Skin epidermis (tissue), 12 donors: ENCODE measurements around the gene ZNF496.

Experiments
- H3K27ac ChIP-seq, 21 experiments: fragments of 200-600 bp; sonication (generic) in 11 of 21; one replicate each; pipeline ENCODE4 v1.5.0; 2020; ENCODE audit warnings: mild to moderate bottlenecking in 3 of 21, inconsistent platforms in 2 of 21, moderate library complexity in 2 of 21
- H3K4me3 ChIP-seq, 7 experiments: fragments of 200-600 bp; sonication (generic) in 2 of 7; one replicate each; pipeline ENCODE4 v1.5.0; 2020; ENCODE audit warnings: inconsistent platforms in 2 of 7, mild to moderate bottlenecking in 2 of 7, moderate library complexity in 1 of 7

The ZNF496 gene

DNA sequence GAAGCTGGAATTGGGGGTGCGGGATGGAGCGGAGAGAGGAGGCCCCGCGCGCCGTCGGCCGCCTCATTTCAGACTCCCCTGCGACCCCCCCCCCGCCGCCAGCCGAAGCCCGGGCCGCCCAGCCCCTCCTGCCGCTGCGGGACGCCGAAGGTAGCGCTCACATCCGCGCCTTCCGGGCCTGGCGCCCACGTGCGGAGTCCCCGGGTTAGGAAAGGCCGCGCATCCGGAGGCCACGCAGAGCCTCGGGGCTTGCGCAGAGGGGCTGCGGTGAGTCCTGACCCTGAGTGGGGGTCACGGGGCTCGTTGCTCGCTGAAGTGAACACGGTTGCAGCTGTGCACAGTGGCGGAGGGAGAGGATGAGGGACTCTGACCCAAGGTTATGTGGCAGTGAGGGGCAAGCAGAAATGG, 552 bp upstream of the ZNF496 start:
- H3K27ac ChIP-seq: peak overlapping the region; percentile 65 to 98 (median 89)

GRCh38 chr1:247331172-247331524, 519 bp downstream of the ZNF496 start:
- H3K4me3 ChIP-seq: peak overlapping the region; percentile 86 to 99 (median 96)
- H3K27ac ChIP-seq: peak overlapping the region; percentile 77 to 98 (median 89)

More for the DNA sequence above, 552 bp upstream of the ZNF496 start:
- H3K4me3 ChIP-seq: peak overlapping the region; percentile 86 to 99 (median 96)

GRCh38 chr1:247330548-247331171, 1.0 kb downstream of the ZNF496 start:
- H3K27ac ChIP-seq: peak overlapping the region in 19 of 21 experiments; percentile 83 to 98 (median 89)

GRCh38 chr1:247329097-247329617, 2.5 kb downstream of the ZNF496 start:
- H3K4me3 ChIP-seq: no peak overlapping the region

More at GRCh38 chr1:247330548-247331171, 1.0 kb downstream of the ZNF496 start:
- H3K4me3 ChIP-seq: peak overlapping the region; percentile 86 to 99 (median 96)

GRCh38 chr1:247328311-247328710, 3.4 kb downstream of the ZNF496 start:
- Histone ChIP-seq H3K27ac (no peak overlapping the region), H3K4me3 (no peak overlapping the region)

More at GRCh38 chr1:247329097-247329617, 2.5 kb downstream of the ZNF496 start:
- H3K27ac ChIP-seq: no peak overlapping the region

GRCh38 chr1:247326411-247327130, 5.1 kb downstream of the ZNF496 start:
- Histone ChIP-seq H3K27ac (no peak overlapping the region), H3K4me3 (no peak overlapping the region)

GRCh38 chr1:247324923-247325322, 6.7 kb downstream of the ZNF496 start:
- no peak overlapping the region for H3K27ac ChIP-seq

GRCh38 chr1:247324204-247324787, 7.4 kb downstream of the ZNF496 start:
- H3K4me3 ChIP-seq: no peak overlapping the region
- no peak overlapping the region for H3K27ac ChIP-seq

More at GRCh38 chr1:247324923-247325322, 6.7 kb downstream of the ZNF496 start:
- no peak overlapping the region for H3K4me3 ChIP-seq

DNA sequence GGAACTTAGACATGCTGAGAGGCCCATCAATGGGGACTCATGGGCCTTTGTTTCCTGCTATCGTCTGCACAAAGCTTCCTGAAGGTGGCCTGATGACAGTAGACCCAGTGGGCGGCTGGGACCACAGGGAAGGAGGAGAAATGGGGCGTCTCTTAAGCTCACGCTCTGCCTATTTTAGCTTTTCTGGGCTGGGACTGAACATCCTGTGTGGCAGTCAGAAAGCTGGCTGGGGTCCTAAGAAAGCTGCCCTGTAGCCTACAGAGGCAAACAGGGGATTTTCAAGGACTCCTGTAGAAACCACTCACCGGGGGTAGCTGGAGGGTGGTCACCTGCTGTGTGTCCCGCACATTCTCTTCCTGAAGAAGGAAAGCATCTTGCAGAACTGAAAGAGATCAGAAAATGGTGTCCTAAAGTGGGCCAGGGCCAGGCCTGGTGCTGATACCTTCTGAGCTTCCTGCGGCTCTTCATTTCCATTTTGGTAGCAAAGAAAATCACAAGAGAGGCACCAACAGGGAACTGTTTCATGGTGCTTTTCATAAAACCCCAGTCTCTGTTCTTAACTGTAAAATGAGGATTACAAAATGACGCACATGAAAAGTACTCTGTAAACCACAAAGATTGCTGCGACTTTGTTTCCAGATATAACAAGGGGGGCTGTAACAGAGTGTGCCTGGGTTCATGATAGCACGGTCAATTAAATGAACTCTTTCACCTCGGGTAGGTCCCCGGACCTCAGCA, 8.6 kb downstream of the ZNF496 start:
- H3K4me3 ChIP-seq: no peak overlapping the region
- no peak overlapping the region for H3K27ac ChIP-seq

DNA sequence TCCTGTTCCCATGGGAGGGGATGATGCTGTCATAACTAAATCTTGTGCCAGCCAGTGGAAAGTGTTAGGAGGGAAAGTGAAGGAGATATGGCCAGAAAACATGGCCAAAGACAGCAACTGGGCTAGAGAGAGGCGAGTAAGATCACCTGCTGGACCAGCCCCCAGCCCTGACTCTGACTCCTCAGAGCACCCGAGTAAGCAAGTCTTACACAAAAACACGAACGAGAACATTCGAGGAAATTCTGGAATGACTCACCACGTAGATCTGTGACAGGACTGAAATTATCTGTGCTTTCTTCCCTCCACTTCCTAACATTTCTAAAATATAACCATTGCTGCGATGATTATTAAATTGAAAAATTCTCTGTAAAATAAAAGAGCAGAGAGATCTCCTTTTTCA, 9.2 kb downstream of the ZNF496 start:
- H3K27ac ChIP-seq: no peak overlapping the region
- H3K4me3 ChIP-seq: no peak overlapping the region

DNA sequence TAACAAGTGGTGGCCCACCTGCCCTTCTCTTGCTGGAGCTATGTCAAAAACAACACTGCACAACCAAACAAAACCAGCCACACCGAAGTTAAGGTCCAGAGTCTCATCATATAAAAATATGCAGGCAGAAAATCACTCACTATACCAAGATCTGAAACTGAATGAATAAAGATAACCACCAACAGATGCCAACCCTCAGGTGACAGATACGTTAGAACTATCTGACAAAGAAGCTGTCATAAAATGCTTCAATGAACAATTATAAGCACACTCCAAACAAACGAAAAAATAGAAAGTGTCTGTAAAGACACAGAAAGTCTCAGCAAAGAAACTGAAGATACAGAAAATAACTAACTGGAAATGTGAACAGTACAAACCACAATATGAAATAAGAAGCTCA, 14.0 kb downstream of the ZNF496 start:
- Histone ChIP-seq H3K27ac (no peak overlapping the region), H3K4me3 (no peak overlapping the region)

GRCh38 chr1:247316590-247317197, 15.0 kb downstream of the ZNF496 start:
- H3K27ac ChIP-seq: peak overlapping the region in 2 of 21 experiments; percentile 29 to 43
- no peak overlapping the region for H3K4me3 ChIP-seq

DNA sequence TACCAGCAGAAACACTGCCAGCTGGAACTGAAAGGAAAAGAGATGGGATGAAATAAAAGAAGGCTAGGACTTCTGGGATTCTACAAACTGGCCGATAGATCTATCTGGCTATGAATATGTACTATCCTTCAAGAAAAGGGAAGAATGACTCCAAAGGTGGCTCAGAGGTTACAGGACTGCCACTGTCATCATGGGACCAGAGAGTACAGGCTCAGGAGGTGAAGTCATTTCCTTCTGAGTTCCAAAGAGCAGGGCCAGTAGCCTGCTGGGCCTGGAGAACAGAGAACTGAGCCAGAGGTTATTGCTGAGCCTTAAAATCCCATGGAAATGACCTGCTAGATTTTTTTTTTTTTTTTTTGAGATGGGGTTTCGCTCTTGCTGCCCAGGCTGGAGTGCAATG, 27.6 kb downstream of the ZNF496 start:
- H3K27ac ChIP-seq: no peak overlapping the region
- H3K4me3 ChIP-seq: no peak overlapping the region

DNA sequence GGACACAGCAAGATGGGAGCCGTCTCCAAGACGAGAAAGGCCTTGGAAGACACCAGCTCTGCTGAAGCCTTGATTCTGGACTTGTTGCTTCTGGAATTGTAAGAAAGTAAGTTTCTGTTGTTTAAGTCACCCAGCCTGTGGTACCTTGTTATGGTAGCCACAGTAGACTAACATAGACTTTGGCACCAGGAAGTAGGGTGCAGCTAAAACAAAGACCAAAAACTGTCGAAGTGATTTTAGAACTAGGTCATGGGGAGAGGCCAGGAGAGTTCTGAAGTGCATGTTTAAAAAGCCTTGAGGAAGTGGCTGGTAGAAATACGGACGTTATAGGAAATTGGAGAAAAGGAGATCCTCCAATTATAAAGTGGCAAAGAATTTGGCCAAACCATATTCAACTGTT, 28.5 kb downstream of the ZNF496 start:
- H3K27ac ChIP-seq: no peak overlapping the region

DNA sequence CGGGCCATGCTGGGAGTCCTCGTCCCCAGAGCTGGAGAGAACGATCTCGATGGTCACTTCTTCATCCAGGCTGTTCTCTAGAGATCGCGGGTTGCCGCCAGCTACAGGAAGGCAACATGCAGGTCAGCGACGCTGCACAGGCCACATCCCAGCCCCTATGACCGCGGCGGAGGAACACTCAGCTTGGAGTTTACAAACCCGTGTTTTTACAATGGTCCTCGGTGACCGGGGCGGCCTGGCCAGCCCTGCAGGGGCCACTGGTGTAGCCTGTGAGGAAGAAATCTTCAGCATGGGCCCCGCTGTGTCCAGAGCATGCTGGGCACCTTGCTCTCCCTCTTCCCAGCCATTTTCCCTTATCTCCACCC, 30.5 kb downstream of the ZNF496 start:
- H3K27ac ChIP-seq: no peak overlapping the region

More for the DNA sequence above, 28.5 kb downstream of the ZNF496 start:
- no peak overlapping the region for H3K4me3 ChIP-seq

GRCh38 chr1:247300491-247301175, 31.0 kb downstream of the ZNF496 start:
- H3K27ac ChIP-seq: no peak overlapping the region
- H3K4me3 ChIP-seq: no peak overlapping the region

More for the DNA sequence above, 30.5 kb downstream of the ZNF496 start:
- H3K4me3 ChIP-seq: no peak overlapping the region

- no peak overlapping the region for H3K27ac ChIP-seq
- H3K4me3 ChIP-seq: no peak overlapping the region
These were observed 31.8 kb downstream of the ZNF496 start for GRCh38 chr1:247299723-247300381.

- Histone ChIP-seq H3K27ac (no peak overlapping the region), H3K4me3 (no peak overlapping the region)
These were observed 33.0 kb downstream of the ZNF496 start for GRCh38 chr1:247298701-247299100.

DNA sequence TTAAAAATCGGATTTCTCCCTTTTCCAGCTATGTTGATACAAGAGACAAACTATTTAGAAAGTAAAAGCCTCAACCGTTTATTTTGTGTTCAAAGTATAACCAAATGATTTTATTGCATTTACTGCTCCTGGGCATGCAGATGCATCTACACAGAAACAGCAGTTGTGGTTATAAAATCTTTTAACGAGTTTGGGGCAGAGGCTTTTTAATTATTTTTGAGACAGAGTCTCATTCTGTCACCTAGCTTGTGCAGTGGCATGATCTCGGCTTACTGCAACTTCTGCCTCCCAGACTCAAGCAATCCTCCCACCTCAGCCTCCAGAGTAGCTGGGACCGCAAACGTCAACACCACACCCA, 33.6 kb downstream of the ZNF496 start:
- H3K27ac ChIP-seq: no peak overlapping the region
- no peak overlapping the region for H3K4me3 ChIP-seq
